Stomach (tissue), 19 donors: ENCODE results near the gene ZDHHC13. TPM values are rescaled to one million over a fixed set of nuclear protein-coding genes. Genes with fewer than 3 reads are reported as not detected.

Source experiments
- DNase-seq, 2 donors: peaks; one replicate each; pipeline versions ENCODE4 v3.0.0 to v3.0.0-alpha.2; 2013 to 2019
- H3K27ac ChIP-seq, 5 donors: fragments of 200-600 bp in 4 of 5; sonication (generic) in 4 of 5; one replicate each; pipeline ENCODE4 v1.5.1; 2013 to 2019; ENCODE audit warnings: mild to moderate bottlenecking in 1 of 5, moderate library complexity in 1 of 5
- H3K27me3 ChIP-seq, 3 donors: fragments of 200-600 bp; sonication (generic); one replicate each; pipeline ENCODE4 v1.5.1; 2017 to 2019; ENCODE audit warnings: mixed run types in 1 of 3
- H3K36me3 ChIP-seq, 4 donors: fragments of 200-600 bp; sonication (generic); 1 replicate in 3 of 4; 2 replicates in 1 of 4; pipeline ENCODE4 v1.5.1; 2016 to 2019
- H3K4me1 ChIP-seq, 4 donors: fragments of 200-600 bp; sonication (generic); one replicate each; pipeline ENCODE4 v1.5.1; 2016 to 2019
- H3K4me3 ChIP-seq, 4 donors: fragments of 200-600 bp; sonication (generic) in 3 of 4; one replicate each; pipeline ENCODE4 v1.5.1; 2016 to 2019; ENCODE audit warnings: mild to moderate bottlenecking in 1 of 4
- H3K9me3 ChIP-seq, 4 donors: fragments of 200-600 bp; sonication (generic); one replicate each; pipeline ENCODE4 v1.5.1; 2016 to 2019
- CTCF ChIP-seq, 7 experiments: fragments of 450-650 bp in 4 of 7; fragments of 200-600 bp in 3 of 7; sonication (generic) in 3 of 7; IDR thresholded peaks; one replicate each; pipeline ENCODE4 v1.5.1; 2016 to 2019; ENCODE audit warnings: antibody characterized with exemption in 7 of 7, control low read depth in 2 of 7, mild to moderate bottlenecking in 1 of 7
- EP300 ChIP-seq: sonication (generic); formaldehyde crosslinking; IDR thresholded peaks from one replicate; pipeline ENCODE4 v1.6.1; 2017; ENCODE audit warnings: antibody characterized with exemption
- POLR2A ChIP-seq, 4 donors: fragments of 450-650 bp; IDR thresholded peaks; one replicate each; pipeline ENCODE4 v1.6.1; 2016; ENCODE audit warnings: antibody characterized with exemption in 4 of 4, control low read depth in 2 of 4, mild to moderate bottlenecking in 1 of 4, moderate library complexity in 1 of 4
- POLR2AphosphoS5 ChIP-seq, 3 donors: sonication (generic); formaldehyde crosslinking; IDR thresholded peaks; one replicate each; pipeline ENCODE4 v1.6.1; 2016; ENCODE audit warnings: antibody characterized with exemption in 3 of 3
- WGBS, 5 donors: extraction: QIAGEN DNeasy Blood & Tissue Kit in 3 of 5; methylation state at CpG; one replicate each; pipeline versions ENCODE4 v1.1.5 to v1.1.7; 2013 to 2018; 5-methylcytosine and 5-hydroxymethylcytosine counted together
- intact Hi-C: fragments of 100-400 bp; cut with DNase I; formaldehyde crosslinking; loops from one replicate; pipeline ENCODE4 v1.15.1; 2023; ENCODE audit warnings: low total_unique reads
- long read RNA-seq, 10 donors: transcript quantifications; one replicate each; lab custom pipeline, GENCODE V29; 2026
- polyA plus RNA-seq, 3 donors: library from polyadenylated mRNA; stranded (reverse); fragments of 200-250 nt; gene quantifications; one replicate each; pipeline ENCODE4 v1.2.3, GENCODE V29; 2013
- total RNA-seq, 5 donors: library from RNA; depleted of rRNA; stranded (reverse); fragments of >200 nt; gene quantifications; one replicate each; pipeline versions ENCODE4 v1.1.0 to v1.2.3, GENCODE V29; 2014 to 2016
- donor health status: healthy with polysubstance abuse.
- donor health status: Bipolar disorder and iron deficiency.
- donor health status: healthy.

ZDHHC13 gene
- total RNA-seq (10 to 100 TPM; 10.3 to 43.9 (median 20.9) TPM), polyA plus RNA-seq (10 to 100 TPM in 1 of 3 donors, 1 to 10 TPM in 2; 5.5 to 22.2 (median 8.0) TPM)
- long read RNA-seq, donor 1: 0 reads
- long read RNA-seq, donor 2, partial matches to known transcripts: 0 of 1 reads
- long read RNA-seq, donor 2, other reads (novel, unspliced or antisense): 0 of 1 reads
- long read RNA-seq, donor 3, partial matches to known transcripts: 0 of 2 reads
- long read RNA-seq, donor 3, other reads (novel, unspliced or antisense): 0 of 2 reads
- long read RNA-seq, donor 4: 0 reads
- long read RNA-seq, donor 5: 0 reads
- long read RNA-seq, donor 6, transcript ZDHHC13-202 (17 exons, 2,445 nt): major isoform, 5 of 19 reads
- long read RNA-seq, donor 6, partial matches to known transcripts: 14 of 19 reads
- long read RNA-seq, donor 6, other reads (novel, unspliced or antisense): 0 of 19 reads
- long read RNA-seq, donor 7, partial matches to known transcripts: 0 of 1 reads
- long read RNA-seq, donor 7, other reads (novel, unspliced or antisense): 0 of 1 reads
- long read RNA-seq, donor 8, transcript ZDHHC13-202 (17 exons, 2,445 nt): major isoform, 5 of 6 reads
- long read RNA-seq, donor 8, partial matches to known transcripts: 0 of 6 reads
- long read RNA-seq, donor 8, other reads (novel, unspliced or antisense): 0 of 6 reads
- long read RNA-seq, donor 9, partial matches to known transcripts: 0 of 1 reads
- long read RNA-seq, donor 9, other reads (novel, unspliced or antisense): 0 of 1 reads
- long read RNA-seq, donor 10: 0 reads

- TF ChIP-seq POLR2A (IDR thresholded peaks at IDR 0.05): peak in 2 of 4 donors; percentile 47 to 51
- no peak for TF ChIP-seq EP300
- TF ChIP-seq POLR2AphosphoS5 (IDR thresholded peaks at IDR 0.05): peak in 2 of 3 donors; percentile 83 to 88
- peak in 1 of 7 experiments; percentile 13 for TF ChIP-seq CTCF (IDR thresholded peaks at IDR 0.05)
- Histone ChIP-seq H3K4me3 (peak within 1 kb of the TSS; percentile 67 to 93 (median 84)), H3K27me3 (no peaks in the 10 kb centered on the region), H3K27ac (peak within 1 kb of the TSS; percentile 87 to 100 (median 90)), H3K36me3 (no peaks in the 10 kb centered on the region), H3K9me3 (no peaks in the 10 kb centered on the region), H3K4me1 (peaks cover 7 to 54% (median 31%) of the 10 kb centered on the region in 4 donors)
- DNase-seq: peak; percentile 97 to 98
- intact Hi-C loops: no loop called here
- 0 to 1% (median 1%) methylated on average over 43 to 61 of the region's 61 CpGs for WGBS, 5 donors
Observed at GRCh38 chr11:19116971-19117759, at the start of gene ZDHHC13. TSS of gene ZDHHC13 (plus strand) at chr11:19117168. CDS start at chr11:19117250, 82 bp downstream.

- peak; percentile 72 to 92 for DNase-seq
- peaks cover 18 to 36% (median 29%) of the 10 kb centered on the region in 4 donors for H3K4me1 ChIP-seq
- WGBS, 5 donors: 2 to 6% (median 3%) methylated on average over 11 of the region's 11 CpGs
- H3K9me3 ChIP-seq: no peaks in the 10 kb centered on the region
- intact Hi-C loops: loop anchor here (5.0 kb wide), 1 partner anchor 481 kb away; no protein-coding TSS in a partner anchor
- peak overlapping the region in 3 of 5 donors; percentile 74 to 76 (median 76) for H3K27ac ChIP-seq
- H3K36me3 ChIP-seq: no peaks in the 10 kb centered on the region
- no peaks in the 10 kb centered on the region for H3K27me3 ChIP-seq
- peak overlapping the region in 1 of 4 donors; percentile 16 for H3K4me3 ChIP-seq
- TF ChIP-seq POLR2AphosphoS5 (IDR thresholded peaks at IDR 0.05) (peak in 1 of 3 donors; percentile 76), CTCF (IDR thresholded peaks at IDR 0.05) (peak in 5 of 7 experiments; percentile 75 to 99 (median 86)), POLR2A (IDR thresholded peaks at IDR 0.05) (no peak), EP300 (no peak)
Observed at GRCh38 chr11:19071255-19071654, 45.7 kb upstream of the ZDHHC13 start.

- Histone ChIP-seq H3K27ac (peak overlapping the region; percentile 66 to 76 (median 74)), H3K9me3 (no peaks in the 10 kb centered on the region), H3K36me3 (no peaks in the 10 kb centered on the region), H3K4me1 (peaks cover 18 to 45% (median 33%) of the 10 kb centered on the region in 4 donors), H3K4me3 (no peak overlapping the region), H3K27me3 (no peaks in the 10 kb centered on the region)
- TF ChIP-seq EP300: no peak
- TF ChIP-seq POLR2AphosphoS5 (IDR thresholded peaks at IDR 0.05): peak in 2 of 3 donors; percentile 61 to 84
- intact Hi-C loops: loop anchor here (5.0 kb wide), 1 partner anchor 480 kb away; no protein-coding TSS in a partner anchor
- peak; percentile 81 to 86 for DNase-seq
- WGBS, 5 donors: 35 to 58% (median 47%) methylated on average over 5 of the region's 5 CpGs
Observed at GRCh38 chr11:19072464-19072863, 44.5 kb upstream of the ZDHHC13 start.

GRCh38 chr11:19073454-19074415 lies 43.2 kb upstream of the ZDHHC13 start:
- H3K9me3 ChIP-seq: no peaks in the 10 kb centered on the region
- WGBS, 5 donors: 36 to 55% (median 42%) methylated on average over 10 of the region's 10 CpGs
- H3K4me3 ChIP-seq: no peak overlapping the region
- H3K4me1 ChIP-seq: peaks cover 18 to 45% (median 33%) of the 10 kb centered on the region in 4 donors
- peak overlapping the region; percentile 66 to 76 (median 74) for H3K27ac ChIP-seq
- TF ChIP-seq POLR2A (IDR thresholded peaks at IDR 0.05) (no peak), CTCF (IDR thresholded peaks at IDR 0.05) (no peak), EP300 (no peak), POLR2AphosphoS5 (IDR thresholded peaks at IDR 0.05) (no peak)
- DNase-seq: no peak
- H3K36me3 ChIP-seq: no peaks in the 10 kb centered on the region
- H3K27me3 ChIP-seq: no peaks in the 10 kb centered on the region
- intact Hi-C loops: loop anchor here (5.0 kb wide), 1 partner anchor 479 kb away; no protein-coding TSS in a partner anchor
